Astrocyte (in vitro differentiated cells and primary cell): ENCODE results near the gene CDK14. TPM values are rescaled to one million over a fixed set of nuclear protein-coding genes. Genes with fewer than 3 reads are reported as not detected.

Experiments
- DNase-seq: peaks from one replicate; pipeline ENCODE4 v3.0.0-alpha.2; 2010; ENCODE audit warnings: low read depth
- FAIRE-seq: peaks from 2 replicates; lab custom pipeline; 2011; peaks lifted over from hg19 to GRCh38; lab: Jason Lieb, UNC
- H2AFZ ChIP-seq: 2 replicates; pipeline ENCODE4 v1.6.0; 2012; ENCODE audit warnings: low read depth, low read length, inconsistent platforms
- H3K27ac ChIP-seq: 2 replicates; pipeline ENCODE4 v1.5.1; 2011; ENCODE audit warnings: low read depth, low read length, inconsistent platforms
- H3K27me3 ChIP-seq: 2 replicates; pipeline ENCODE4 v1.6.0; 2011; ENCODE audit warnings: low read length, inconsistent platforms; ENCODE audit not compliant: insufficient read depth
- H3K36me3 ChIP-seq: 2 replicates; pipeline ENCODE4 v1.5.1; 2011; ENCODE audit warnings: low read length, inconsistent platforms; ENCODE audit not compliant: insufficient read depth
- H3K4me1 ChIP-seq: 2 replicates; pipeline ENCODE4 v1.5.1; 2011; ENCODE audit warnings: low read length, inconsistent platforms; ENCODE audit not compliant: insufficient read depth
- H3K4me2 ChIP-seq: 2 replicates; pipeline ENCODE4 v1.6.0; 2012; ENCODE audit warnings: low read length, inconsistent platforms
- H3K4me3 ChIP-seq: 2 replicates; pipeline ENCODE4 v1.5.1; 2011; ENCODE audit warnings: low read depth, mild to moderate bottlenecking, low read length, inconsistent platforms; ENCODE audit not compliant: insufficient read depth
- H3K79me2 ChIP-seq: 2 replicates; pipeline ENCODE4 v1.6.0; 2012; ENCODE audit warnings: mild to moderate bottlenecking, low read length, inconsistent platforms; ENCODE audit not compliant: insufficient read depth
- H3K9ac ChIP-seq: 2 replicates; pipeline ENCODE4 v1.6.0; 2012; ENCODE audit warnings: mild to moderate bottlenecking, low read length, inconsistent platforms
- H3K9me3 ChIP-seq: 2 replicates; pipeline ENCODE4 v1.5.1; 2012; ENCODE audit warnings: low read depth, mild to moderate bottlenecking, low read length, inconsistent platforms; ENCODE audit not compliant: insufficient read depth
- H4K20me1 ChIP-seq: 2 replicates; pipeline ENCODE4 v1.6.0; 2012; ENCODE audit warnings: low read length, inconsistent platforms; ENCODE audit not compliant: insufficient read depth
- H3K27ac Mint-ChIP-seq: one replicate; pipeline ENCODE4 v1.8.0; 2021; ENCODE audit warnings: mild to moderate bottlenecking, mixed read lengths; ENCODE audit not compliant: unreplicated experiment
- H3K27me3 Mint-ChIP-seq: one replicate; pipeline ENCODE4 v1.8.0; 2021; ENCODE audit warnings: low read depth, mixed read lengths; ENCODE audit not compliant: unreplicated experiment
- H3K36me3 Mint-ChIP-seq: one replicate; pipeline ENCODE4 v1.8.0; 2021; ENCODE audit warnings: low read depth, mixed read lengths; ENCODE audit not compliant: unreplicated experiment
- H3K4me1 Mint-ChIP-seq: one replicate; pipeline ENCODE4 v1.8.0; 2021; ENCODE audit warnings: low read depth, mixed read lengths; ENCODE audit not compliant: unreplicated experiment
- H3K4me3 Mint-ChIP-seq: one replicate; pipeline ENCODE4 v1.8.0; 2021; ENCODE audit warnings: mild to moderate bottlenecking, moderate library complexity, mixed read lengths; ENCODE audit not compliant: unreplicated experiment
- H3K9me3 Mint-ChIP-seq: one replicate; pipeline ENCODE4 v1.8.0; 2021; ENCODE audit warnings: mild to moderate bottlenecking, mixed read lengths; ENCODE audit not compliant: unreplicated experiment
- CTCF ChIP-seq: IDR thresholded peaks from 2 replicates; pipeline ENCODE4 v1.5.1; 2011; ENCODE audit warnings: low read depth, mild to moderate bottlenecking, inconsistent platforms, low read length, moderate library complexity; ENCODE audit not compliant: insufficient read depth
- EZH2 ChIP-seq: IDR thresholded peaks from 2 replicates; pipeline ENCODE4 v1.6.1; 2012; ENCODE audit warnings: mild to moderate bottlenecking, low read length, inconsistent platforms; ENCODE audit not compliant: insufficient read depth
- total RNA-seq: library from RNA; stranded (reverse); gene quantifications from 2 replicates; pipeline ENCODE4 v1.2.1, GENCODE V29; 2021

The CDK14 gene
- total RNA-seq, 1 donor from 2014 or later = 30.2 TPM

DNA sequence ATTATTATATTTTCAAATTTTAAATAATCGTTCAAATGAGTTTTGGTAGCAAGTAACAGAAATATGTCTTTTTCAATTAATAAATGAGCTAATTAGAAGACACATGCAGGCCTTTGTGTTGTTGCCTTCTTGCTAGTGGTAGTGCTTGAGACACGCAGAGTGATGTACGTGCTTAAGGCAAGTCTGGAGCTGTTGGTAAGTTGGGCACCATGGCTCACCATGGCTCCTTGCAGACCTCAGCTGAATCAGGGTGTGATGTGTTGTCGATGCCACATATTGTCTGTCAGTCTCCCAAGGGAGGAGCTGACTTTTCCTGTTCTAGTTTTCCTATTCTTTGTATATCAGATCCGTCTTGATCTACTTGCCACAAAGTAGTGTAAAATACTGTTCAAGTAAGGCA lies 8.3 kb downstream of the CDK14 start:
- no peak overlapping the region for H3K4me2 ChIP-seq
- peaks cover under 1% of the 10 kb centered on the region for H3K4me1 ChIP-seq
- no peak overlapping the region for H3K27ac ChIP-seq
- Mint-ChIP-seq H3K4me3 (no peak overlapping the region), H3K4me1 (peaks cover 6% of the 10 kb centered on the region), H3K9me3 (no peaks in the 10 kb centered on the region), H3K27ac (no peak overlapping the region), H3K36me3 (no peaks in the 10 kb centered on the region), H3K27me3 (no peaks in the 10 kb centered on the region)
- no peaks in the 10 kb centered on the region for H3K27me3 ChIP-seq
- no peaks in the 10 kb centered on the region for H3K9me3 ChIP-seq
- H3K9ac ChIP-seq = no peak overlapping the region
- no peak for TF ChIP-seq EZH2
- no peak for TF ChIP-seq CTCF
- H2AFZ ChIP-seq = no peak overlapping the region
- FAIRE-seq (no peak), DNase-seq (no peak)
- no peaks in the 10 kb centered on the region for H3K36me3 ChIP-seq
- H3K4me3 ChIP-seq = no peak overlapping the region
- peaks cover 97% of the 10 kb centered on the region for H3K79me2 ChIP-seq
- peaks cover 63% of the 10 kb centered on the region for H4K20me1 ChIP-seq

- no peak for FAIRE-seq
- Histone ChIP-seq H3K27ac (no peak overlapping the region), H3K79me2 (peaks cover 97% of the 10 kb centered on the region), H3K4me1 (no peaks in the 10 kb centered on the region), H3K9me3 (no peaks in the 10 kb centered on the region), H4K20me1 (peaks cover 67% of the 10 kb centered on the region), H3K27me3 (no peaks in the 10 kb centered on the region), H3K9ac (no peak overlapping the region), H3K4me3 (no peak overlapping the region), H3K36me3 (no peaks in the 10 kb centered on the region), H3K4me2 (no peak overlapping the region), H2AFZ (no peak overlapping the region)
- Mint-ChIP-seq H3K27me3 (no peaks in the 10 kb centered on the region), H3K27ac (no peak overlapping the region), H3K4me3 (no peak overlapping the region), H3K36me3 (no peaks in the 10 kb centered on the region), H3K4me1 (peaks cover 3% of the 10 kb centered on the region), H3K9me3 (no peaks in the 10 kb centered on the region)
- no peak for DNase-seq
- TF ChIP-seq EZH2 = no peak
- TF ChIP-seq CTCF = no peak
Observed at GRCh38 chr7:90605055-90605454, 8.9 kb downstream of the CDK14 start.

GRCh38 chr7:90607196-90607595 lies 11.1 kb downstream of the CDK14 start:
- Histone ChIP-seq H3K4me2 (no peak overlapping the region), H3K4me3 (no peak overlapping the region), H3K79me2 (peaks cover 96% of the 10 kb centered on the region), H3K27me3 (no peaks in the 10 kb centered on the region), H3K9ac (no peak overlapping the region), H3K36me3 (no peaks in the 10 kb centered on the region), H3K27ac (no peak overlapping the region), H3K9me3 (no peaks in the 10 kb centered on the region), H2AFZ (no peak overlapping the region), H3K4me1 (no peaks in the 10 kb centered on the region), H4K20me1 (peaks cover 71% of the 10 kb centered on the region)
- no peak overlapping the region for H3K27ac Mint-ChIP-seq
- TF ChIP-seq CTCF = no peak
- no peak for TF ChIP-seq EZH2
- H3K4me3 Mint-ChIP-seq = no peak overlapping the region
- no peaks in the 10 kb centered on the region for H3K27me3 Mint-ChIP-seq
- no peak for FAIRE-seq
- peaks cover 1% of the 10 kb centered on the region for H3K4me1 Mint-ChIP-seq
- no peaks in the 10 kb centered on the region for H3K36me3 Mint-ChIP-seq
- H3K9me3 Mint-ChIP-seq = no peaks in the 10 kb centered on the region
- no peak for DNase-seq
